PC-9 (cell line): ENCODE measurements around the gene SYT2.

Experiments
- EZH2 ChIP-seq: fragments of 200-600 bp; sonication (generic); IDR thresholded peaks from 2 replicates; pipeline ENCODE4 v1.8.0; 2017; ENCODE audit warnings: antibody characterized with exemption, low read depth
- TF ChIP-seq, protein P1 (sequence below): fragments of 200-600 bp; sonication (generic); conservative IDR thresholded peaks from 2 replicates; pipeline ENCODE4 v1.6.1; 2017; ENCODE audit warnings: mixed run types, antibody characterized with exemption, mild to moderate bottlenecking, moderate library complexity

DNA sequence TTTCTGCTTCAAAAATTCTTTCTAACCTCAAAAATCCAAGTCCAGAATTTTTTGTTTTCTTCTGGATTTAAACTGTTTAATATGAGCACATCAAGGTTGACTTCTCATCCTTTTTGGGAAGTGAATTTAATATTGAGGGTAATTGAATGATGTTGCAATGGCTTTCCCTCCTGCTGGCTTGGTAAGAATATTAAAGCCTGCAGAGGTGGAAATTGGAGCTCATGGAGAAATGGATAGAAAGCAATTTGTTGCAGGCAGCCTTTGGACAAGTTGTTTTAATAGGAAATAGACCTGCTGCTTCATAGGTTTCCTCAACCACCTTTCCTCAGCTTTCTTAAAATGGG is 124.7 kb downstream of the SYT2 start:
- TF ChIP-seq, protein P1, sequence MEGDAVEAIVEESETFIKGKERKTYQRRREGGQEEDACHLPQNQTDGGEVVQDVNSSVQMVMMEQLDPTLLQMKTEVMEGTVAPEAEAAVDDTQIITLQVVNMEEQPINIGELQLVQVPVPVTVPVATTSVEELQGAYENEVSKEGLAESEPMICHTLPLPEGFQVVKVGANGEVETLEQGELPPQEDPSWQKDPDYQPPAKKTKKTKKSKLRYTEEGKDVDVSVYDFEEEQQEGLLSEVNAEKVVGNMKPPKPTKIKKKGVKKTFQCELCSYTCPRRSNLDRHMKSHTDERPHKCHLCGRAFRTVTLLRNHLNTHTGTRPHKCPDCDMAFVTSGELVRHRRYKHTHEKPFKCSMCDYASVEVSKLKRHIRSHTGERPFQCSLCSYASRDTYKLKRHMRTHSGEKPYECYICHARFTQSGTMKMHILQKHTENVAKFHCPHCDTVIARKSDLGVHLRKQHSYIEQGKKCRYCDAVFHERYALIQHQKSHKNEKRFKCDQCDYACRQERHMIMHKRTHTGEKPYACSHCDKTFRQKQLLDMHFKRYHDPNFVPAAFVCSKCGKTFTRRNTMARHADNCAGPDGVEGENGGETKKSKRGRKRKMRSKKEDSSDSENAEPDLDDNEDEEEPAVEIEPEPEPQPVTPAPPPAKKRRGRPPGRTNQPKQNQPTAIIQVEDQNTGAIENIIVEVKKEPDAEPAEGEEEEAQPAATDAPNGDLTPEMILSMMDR = no peak
- no peak for TF ChIP-seq EZH2
